HL-60/S4 (cell line): ENCODE data around the gene SCGB1A1.
"Not testable (repeated sequence)": the region's sequence is repeated elsewhere in the genome, so short reads cannot be mapped to it uniquely, and the experiment has no call there.

Experiments used
- in situ Hi-C: fragments of 300-500 bp; cut with MboI; formaldehyde crosslinking; loops from 2 replicates; pipeline ENCODE4 v1.14.3; 2022; ENCODE audit warnings: low sequenced_read_pairs

The SCGB1A1 gene

DNA sequence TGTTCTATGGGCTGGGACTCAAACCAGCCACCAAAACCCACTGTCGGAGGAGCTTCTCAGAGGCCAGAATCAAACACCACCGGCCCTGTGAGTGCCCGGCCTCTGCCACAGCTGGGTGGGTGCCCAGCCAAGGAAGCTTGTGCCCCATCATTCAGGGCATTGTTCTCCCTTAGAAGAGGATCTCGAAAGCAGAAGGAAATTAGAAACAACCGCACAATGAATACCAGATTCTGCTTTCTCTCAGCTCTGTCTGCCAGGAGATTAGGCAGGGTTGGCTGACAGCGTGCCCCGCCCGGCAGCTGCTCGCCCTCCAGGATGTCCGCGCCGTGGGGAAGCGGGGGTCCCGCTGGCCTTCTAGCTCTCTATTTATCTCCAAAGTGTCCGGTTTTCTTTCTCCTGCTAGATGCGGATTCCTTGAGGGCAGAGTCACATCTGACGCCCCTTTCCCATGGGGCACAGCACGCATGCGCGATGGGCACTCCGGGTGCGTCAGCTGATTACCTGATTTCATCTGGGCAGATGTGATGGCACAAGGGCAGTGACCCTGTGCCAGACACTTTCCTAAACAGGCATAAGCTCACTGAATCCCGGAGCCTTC is 25.5 kb downstream of the SCGB1A1 start:
- in situ Hi-C loops: no loop called here

DNA sequence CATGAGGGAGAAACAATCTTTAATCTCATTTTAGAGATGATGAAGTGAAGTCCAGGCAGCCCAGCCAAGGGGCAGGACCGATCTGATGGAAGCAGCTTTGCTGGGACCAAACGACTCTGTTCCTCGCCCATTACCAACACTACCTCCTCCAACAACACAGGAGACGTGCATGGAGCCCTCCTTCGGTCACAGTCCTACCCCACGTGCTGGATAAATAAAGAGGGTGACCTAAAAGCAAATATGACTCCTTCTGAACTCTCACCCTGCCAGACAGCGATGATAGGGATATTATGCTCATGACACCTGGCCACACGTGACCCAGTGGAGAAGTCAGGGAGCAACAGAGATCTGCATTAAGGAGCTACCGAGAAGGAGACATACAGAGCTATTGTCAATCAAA is 26.0 kb downstream of the SCGB1A1 start:
- in situ Hi-C loops: no loop called here

DNA sequence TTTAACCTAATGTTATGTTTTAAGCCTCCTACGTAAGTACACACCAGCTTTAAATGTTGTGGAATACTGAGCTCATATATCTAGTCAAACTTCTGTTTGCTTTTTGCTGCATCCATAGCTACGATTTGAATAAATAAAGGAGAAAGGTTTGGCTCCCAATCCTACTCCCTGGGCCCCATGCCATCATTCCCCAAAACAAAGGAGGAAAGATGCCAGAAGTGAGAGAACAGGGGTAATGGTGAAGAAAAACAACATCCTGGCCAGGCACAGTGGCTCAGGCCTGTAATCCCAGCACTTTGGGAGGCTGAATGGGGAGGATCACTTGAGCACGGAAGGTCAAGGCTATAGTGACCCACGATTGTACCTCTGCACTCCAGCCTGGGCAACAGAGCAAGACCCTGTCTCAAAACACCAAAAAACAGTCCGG is 26.5 kb downstream of the SCGB1A1 start:
- in situ Hi-C loops: no loop called here

DNA sequence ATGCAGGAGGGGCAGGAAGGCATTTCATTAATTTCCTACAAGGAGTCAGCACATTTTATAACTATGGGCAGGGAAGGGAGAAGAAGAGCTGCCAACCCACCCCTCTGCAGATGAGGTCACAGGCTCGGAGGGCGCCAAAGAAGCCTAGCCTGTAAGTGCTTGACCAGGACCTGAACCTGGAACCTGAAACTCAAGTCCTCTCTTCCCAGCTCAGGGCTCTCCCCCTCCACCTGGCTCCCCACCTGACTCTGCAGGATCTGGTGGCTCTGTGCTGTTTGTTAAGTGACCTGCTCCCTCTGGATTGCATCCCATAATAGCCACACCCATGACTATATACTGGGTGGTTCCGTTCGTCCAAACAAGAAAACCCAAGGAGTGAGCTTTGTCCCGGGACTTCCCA is 27.3 kb downstream of the SCGB1A1 start:
- in situ Hi-C loops: no loop called here

DNA sequence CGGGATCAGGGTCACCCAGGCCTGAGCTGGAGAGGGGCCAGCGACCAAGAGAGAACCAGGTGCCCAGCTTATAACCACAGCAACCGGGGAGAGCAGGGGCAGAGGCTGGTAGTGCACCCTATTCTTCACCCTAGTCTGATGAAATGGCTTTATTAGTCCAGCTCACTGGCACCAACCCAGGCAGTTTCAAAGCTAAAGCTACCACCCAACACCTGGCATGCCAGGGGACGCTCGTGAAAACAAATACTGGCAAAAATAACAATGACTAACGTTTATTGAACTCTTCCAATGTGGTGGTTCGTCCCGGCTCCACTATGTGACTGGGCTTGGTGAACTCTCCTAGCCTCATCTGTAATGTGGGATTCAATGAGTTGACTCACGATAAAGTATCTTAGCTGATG is 30.6 kb downstream of the SCGB1A1 start:
- in situ Hi-C loops: no loop called here

DNA sequence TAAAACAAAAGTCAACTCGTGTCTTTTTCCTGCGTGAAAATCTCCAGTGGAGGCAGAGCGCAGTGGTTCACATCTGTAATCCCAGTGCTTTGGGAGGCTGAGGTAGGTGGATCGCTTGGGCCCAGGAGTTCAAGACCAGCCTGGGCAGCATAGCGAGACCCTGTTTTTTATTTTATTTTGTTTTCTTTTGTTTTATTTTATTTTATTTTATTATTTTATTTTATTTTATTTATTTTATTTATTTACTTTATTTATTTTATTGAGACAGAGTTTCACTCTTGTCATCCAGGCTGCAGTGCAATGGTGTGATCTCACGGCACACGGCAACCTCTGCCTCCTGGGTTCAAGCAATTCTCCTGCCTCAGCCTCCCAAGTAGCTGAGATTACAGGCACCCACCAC is 31.1 kb downstream of the SCGB1A1 start:
- in situ Hi-C loops: not testable (repeated sequence)

DNA sequence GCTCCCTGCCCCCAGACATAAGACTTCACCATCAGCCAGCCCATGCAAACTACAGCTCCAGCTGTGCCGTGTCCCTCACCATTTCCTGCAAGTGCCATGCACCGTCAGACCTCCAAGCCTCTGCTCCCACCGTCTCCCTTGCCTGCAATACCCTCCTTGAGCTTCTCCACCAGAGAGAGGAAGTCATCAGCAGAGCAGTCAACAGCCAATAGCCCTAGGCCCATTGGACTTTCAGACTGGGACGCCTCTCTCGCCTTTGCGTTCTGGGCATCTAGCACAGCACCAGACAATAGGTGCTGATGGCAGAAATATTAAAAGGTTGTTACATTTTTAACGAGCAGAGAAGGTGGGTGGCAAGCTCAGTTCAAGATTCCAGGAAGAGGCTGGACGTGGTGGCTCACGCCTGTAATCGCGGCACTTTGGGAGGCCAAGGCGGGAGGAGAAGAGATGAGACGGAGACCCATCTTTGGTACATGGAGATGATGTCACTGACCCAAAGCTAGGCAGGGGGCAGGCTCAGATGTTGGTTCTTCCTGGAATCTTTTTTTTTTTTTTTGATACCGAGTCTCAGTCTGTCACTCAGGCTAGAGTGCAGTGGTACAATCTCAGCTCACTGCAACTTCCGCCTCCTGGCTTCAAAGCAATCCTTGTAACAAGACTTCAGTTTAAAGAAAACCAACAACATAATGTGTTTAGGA is 31.9 kb downstream of the SCGB1A1 start:
- in situ Hi-C loops: no loop called here

DNA sequence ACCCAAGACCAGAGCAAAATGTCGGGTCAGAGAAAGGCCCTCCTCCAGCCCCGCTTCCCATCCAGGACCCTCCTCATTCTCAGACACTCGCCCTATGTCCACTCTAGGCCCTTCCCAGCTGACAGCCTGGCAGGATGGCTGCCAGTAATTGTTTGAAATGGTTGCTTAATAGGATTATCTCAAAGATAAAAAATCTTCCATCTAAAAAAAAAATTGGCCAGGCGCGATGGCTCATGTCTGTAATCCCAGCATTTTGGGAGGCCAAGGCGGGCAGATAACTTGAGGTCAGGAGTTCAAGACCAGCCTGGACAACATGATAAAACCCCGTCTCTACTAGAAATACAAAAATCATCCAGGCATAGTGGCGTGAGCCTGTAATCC is 32.4 kb downstream of the SCGB1A1 start:
- in situ Hi-C loops: no loop called here

DNA sequence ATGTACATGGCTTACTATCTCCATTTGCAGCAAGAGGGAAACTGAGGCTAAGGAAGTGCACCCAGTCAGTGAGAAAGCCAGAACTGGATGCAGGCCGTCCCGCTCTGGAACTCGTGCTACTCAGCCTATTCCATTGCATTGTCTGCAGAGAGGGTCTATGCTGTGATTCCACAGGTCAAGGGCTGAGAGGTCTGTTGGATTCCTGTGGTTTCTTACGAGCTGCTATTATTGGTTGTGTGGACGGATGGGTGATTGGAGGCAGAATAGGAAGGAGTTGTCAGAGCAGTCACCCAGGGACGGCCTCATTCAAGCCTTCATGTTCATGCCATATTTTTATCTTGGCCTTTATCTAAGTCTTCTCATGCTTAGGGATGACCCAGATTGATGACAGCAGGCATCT is 33.4 kb downstream of the SCGB1A1 start:
- in situ Hi-C loops: no loop called here

DNA sequence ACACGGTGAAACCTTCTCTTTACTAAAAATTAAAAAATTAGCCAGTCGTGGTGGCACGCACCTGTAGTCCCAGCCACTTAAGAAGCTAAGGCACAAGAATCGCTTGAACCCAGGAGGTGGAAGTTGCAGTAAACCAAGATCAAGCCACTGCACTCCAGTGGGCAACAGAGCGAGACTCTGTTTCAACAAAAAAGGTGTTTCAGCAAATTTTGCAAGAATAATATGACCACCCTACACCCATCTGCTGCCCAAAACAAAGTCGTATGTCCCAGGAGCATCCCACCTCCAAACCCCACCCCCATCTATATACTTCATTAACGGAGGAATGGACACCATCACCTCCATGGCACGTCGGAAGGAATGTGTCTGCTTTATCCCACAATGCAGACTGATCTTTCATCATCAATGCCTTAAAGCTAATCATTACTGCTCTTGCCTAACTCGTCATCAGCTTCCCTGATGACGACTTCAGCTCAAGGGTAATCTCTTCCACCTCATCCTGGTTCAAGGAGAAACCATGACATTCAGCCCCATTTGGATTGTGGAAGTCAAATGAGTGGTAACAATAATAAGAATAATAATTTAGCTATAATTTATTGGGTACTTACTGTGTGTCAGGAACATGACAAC is 34.1 kb downstream of the SCGB1A1 start:
- in situ Hi-C loops: no loop called here

DNA sequence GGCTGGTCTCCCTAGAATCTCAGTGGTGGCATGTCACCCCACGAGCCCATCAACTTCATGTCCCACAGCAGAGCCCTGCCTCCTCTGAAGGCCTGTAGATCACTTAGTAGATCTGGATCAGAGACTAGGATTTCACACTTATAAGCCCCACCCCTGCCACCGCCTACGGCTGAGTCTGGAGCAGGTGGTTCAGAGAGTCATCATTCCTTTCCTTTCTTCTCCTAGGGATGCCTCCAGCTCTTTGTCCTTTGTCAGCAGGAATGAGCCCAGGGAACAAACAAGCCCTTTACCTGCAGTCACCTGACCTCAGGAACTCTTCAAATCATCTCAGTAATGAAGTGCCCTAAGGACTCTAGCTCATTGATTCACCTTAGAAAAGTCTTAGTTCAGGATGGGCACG is 37.8 kb downstream of the SCGB1A1 start:
- in situ Hi-C loops: no loop called here

DNA sequence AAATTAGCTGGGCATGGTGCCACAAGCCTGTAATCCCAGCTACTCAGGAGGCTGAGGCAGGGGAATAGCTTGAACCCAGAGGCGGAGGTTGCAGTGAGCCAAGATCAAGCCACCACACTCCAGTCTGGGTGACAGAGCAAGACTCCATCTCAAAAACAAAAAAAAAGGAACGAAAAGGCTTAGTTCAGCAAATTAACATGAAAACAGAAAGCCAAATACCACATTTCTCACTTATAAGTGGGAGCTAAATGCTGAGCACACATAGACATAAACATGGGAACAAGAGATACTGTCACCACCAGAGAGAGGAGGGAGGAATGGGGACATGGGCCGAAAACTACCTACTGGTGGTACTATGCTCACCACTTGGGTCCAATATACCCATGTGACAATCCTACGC is 38.6 kb downstream of the SCGB1A1 start:
- in situ Hi-C loops: no loop called here

DNA sequence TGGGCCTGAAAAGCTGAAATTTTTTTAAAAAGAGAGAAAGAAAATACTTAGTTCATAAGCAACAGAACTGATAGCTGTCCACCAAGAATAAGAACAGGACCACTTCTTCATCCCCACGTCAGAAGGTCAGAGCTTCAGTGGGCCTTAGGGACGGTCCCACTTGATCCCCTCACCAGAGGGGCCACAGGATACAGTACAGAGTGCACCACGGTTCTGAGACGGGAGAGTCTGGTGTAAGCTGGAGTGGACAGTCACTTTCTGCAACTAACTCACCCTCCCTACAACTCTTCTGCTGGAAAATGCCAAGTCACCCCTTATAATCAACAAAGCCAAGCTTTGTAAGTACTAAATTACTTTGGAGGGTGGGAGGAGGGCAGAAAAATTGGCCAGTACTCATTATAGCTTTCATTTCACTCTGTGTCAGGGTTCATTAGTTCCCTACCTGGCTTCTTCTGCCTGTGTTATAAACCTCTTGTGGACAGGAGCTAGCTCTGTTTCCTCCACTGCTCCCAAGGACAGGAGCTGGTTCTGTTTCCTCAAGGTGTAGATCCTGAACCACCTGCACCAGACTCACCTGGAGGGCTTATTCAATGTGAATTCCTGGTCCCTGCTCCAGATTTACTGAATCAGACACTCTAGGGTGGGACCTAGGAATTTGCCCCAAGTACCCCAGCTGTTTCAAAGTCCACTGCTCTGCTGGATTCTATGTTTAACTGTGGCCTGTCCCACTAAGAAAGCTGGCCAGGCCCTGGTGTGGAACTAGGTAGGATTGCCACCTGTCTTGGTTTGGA is 39.6 kb downstream of the SCGB1A1 start:
- in situ Hi-C loops: no loop called here

DNA sequence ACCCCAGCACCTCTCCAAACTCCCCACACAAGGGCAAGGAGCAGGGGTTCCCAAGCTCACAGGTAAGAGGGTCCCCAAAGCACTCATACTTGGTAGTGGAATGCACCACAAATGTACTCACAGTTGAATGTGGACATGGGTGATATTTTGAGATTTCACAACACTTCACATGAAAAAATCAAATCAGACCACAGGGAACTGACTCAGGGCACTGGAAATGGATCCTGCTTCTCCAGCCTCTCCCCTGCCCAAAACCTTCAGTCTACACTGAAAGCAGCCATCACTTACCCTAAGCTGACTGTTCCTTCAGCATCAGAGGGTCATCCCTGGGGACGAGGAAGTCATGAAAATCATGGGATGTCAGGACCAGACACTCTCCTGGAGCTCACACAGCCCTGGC is 40.2 kb downstream of the SCGB1A1 start:
- in situ Hi-C loops: no loop called here

DNA sequence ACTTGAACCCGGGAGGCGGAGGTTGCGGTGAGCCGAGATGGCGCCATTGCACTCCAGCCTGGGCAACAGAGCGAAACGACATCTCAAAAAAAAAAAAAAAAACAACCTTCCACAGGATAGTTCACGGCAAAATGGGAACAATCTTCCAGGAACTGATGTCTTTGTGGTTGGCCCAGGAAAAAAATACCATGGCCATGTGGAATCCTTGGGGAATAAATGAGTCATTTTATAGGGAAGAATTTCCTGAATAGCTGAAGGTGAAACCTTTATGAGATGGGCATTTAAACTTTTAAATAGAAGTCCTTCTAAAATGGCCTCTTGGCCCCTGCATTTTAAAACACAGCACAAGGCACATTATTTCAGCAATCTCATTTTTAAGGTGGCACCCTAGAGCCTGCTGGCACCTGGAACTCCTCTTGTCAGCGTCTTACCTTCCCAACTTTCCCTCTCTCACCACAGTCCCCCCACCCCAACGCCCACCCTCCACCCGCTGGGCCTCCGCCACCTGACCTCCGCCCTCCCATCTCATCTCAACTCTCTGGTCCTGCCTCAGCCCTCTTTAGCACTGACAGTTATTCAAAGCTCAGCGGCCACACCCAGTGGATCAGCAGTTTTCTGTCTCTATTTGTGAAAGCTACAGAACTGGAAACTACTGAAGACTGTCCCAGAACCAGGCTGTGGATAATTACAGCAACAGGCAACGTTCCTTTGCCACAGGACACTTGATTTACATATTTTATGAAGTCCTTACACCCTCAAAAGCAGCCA is 43.1 kb downstream of the SCGB1A1 start:
- in situ Hi-C loops: no loop called here

DNA sequence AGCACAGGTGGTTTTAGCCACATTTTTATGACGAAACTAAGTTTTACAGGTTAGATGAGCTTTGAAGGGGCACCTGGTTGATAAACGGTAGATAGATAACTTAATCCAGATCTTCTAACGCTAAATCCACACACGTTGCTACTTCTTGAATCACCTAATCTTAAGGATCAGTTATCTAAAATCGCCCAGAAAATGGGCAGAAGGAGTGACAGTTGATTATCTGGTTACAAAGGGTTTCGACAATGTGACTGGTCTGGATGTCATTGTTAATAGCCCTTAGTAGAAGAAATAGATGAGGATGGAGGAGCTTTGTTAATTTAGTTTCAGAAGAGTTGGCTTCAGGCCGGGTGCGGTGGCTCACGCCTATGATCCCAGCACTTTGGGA is 43.7 kb downstream of the SCGB1A1 start:
- in situ Hi-C loops: no loop called here

DNA sequence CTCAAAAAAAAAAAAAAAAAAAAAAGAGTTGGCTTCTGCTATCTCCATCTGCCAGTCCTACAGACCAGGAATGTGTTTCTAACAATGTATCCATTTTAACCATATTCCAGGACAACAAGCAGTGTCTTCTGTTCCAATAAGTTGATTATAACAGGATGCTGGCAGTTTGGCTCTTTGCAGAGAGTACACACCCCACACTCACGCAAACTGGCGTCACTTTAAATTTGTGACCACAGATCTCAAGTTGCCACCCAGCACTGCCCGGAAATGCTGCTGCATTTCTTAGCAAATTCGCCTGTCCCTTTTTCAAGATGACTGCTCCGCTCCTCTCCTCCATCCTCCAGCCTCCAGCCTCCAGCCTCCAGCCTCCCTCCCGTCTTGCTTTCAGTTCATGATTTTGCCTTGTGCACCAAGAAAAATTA is 44.3 kb downstream of the SCGB1A1 start:
- in situ Hi-C loops: no loop called here

DNA sequence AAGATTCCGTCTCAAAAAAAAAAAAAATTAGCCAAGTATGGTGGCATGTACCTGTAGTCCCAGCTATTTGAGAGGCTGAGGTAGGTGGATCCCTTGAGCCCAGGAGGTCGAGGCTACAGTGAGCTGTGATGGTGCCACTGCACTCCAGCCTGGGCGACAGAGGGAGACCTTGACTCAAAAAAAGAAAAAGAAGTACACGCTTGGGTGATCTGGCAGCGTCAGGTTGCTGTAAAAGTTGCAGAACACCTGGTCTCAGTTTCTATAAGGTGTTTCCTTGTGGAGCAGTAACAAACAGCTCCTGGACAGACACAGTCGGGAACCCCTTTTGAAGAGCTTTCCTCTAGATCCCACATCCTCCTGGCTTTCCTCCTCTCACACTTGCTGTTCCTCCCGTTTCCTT is 45.8 kb downstream of the SCGB1A1 start:
- in situ Hi-C loops: no loop called here

DNA sequence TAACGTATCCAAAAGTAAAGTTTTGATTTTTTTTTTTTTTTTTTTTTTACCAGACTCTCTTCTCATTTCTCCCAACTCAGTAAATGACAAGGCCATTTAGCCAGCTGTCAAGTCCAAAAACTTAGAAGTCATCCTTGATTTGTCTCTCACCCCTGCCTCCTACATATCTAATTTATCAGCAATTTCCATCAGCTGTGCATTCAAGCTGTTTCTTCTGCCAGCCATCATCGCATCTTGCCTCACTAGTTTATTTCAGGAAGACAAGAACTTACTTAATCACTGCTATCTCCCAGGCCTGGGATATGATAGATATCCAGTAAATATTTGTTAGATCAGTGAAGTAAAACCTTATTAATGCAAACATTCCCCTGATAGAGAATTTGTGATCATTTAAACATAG is 47.6 kb downstream of the SCGB1A1 start:
- in situ Hi-C loops: no loop called here

DNA sequence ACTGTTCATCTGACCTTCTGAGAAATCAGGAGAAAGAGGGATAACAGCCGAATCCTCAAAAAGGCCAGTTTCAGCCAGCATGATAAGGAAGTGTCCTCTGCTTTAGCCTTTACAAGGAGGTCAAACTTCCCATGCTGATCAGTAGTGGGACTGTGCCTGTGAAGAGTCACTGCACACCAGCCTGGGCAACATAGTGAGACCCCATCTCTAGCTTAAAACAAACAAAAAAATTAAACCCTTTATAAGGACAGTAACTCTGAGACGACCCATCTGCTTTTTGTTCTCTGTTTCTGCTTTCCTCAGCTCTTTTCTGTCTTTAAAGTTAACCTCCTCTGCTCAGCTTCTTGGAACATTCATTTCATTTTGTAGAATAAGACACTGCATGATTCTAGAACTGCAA is 49.7 kb downstream of the SCGB1A1 start:
- in situ Hi-C loops: no loop called here

DNA sequence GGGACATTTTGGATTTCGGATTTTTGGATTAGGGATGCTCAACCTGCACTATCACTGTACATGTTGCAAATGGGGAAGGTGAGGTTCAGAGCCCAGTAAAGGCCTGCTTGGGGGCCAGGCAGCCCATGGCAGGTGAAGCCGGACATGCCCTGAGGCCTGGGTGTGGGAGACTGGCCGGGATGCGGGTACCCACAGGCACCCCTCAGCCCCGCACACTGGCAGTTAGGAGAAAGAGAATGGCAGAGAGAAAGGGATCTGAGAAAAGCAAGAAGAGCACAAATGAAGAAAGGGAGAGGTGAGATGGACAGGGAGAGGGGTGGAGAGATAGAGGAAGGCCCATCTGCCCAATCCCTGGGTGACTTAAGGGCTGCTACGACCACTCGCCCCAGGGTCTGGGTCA is 52.8 kb downstream of the SCGB1A1 start:
- in situ Hi-C loops: no loop called here
